B cell (primary cell): ENCODE measurements around the gene SYTL2. TPM values are rescaled to one million over a fixed set of nuclear protein-coding genes. Genes with fewer than 3 reads are reported as not detected.

Experiments
- ATAC-seq: fragments of 200-7000 bp; cut with Tn5 transposase; one replicate; pipeline ENCODE4 v1.10.0; 2021; ENCODE audit warnings: low read depth, mild to moderate bottlenecking, moderate number of reproducible peaks, moderate library complexity
- CTCF ChIA-PET: fragments of 350-600 bp; sonication (Branson Sonifier 250); formaldehyde crosslinking; loops from one replicate; lab custom pipeline; 2021; ENCODE audit warnings: antibody characterized with exemption, inconsistent platforms; lab: Charles Lee
- POLR2A ChIA-PET: fragments of 350-600 bp; sonication (Branson Sonifier 250); formaldehyde crosslinking; loops from one replicate; lab custom pipeline; 2021; ENCODE audit warnings: antibody characterized with exemption; lab: Charles Lee
- DNase-seq: peaks from one replicate; pipeline ENCODE4 v3.0.0; 2013
- H2AFZ ChIP-seq: 2 replicates; pipeline ENCODE4 v1.6.1; 2012; ENCODE audit warnings: mild to moderate bottlenecking, low read depth, low read length; ENCODE audit not compliant: insufficient read depth, poor library complexity, severe bottlenecking
- H3K27ac ChIP-seq, 2 donors: 1 replicate in 1 of 2; 2 replicates in 1 of 2; pipeline ENCODE4 v1.5.1; 2012 to 2013; ENCODE audit warnings: low read length in 2 of 2, mild to moderate bottlenecking in 2 of 2, moderate library complexity in 1 of 2
- H3K27me3 ChIP-seq, 4 experiments: fragments of 200-600 bp in 1 of 4; sonication (generic) in 1 of 4; replicated peaks in 1 of 4; 1 replicate in 2 of 4; 2 replicates in 2 of 4; pipeline versions ENCODE4 v1.6.1 to v1.7.0; 2013 to 2016; ENCODE audit warnings: low read length in 3 of 4, mild to moderate bottlenecking in 2 of 4, mixed read lengths in 1 of 4, moderate library complexity in 1 of 4; ENCODE audit not compliant: insufficient read depth in 4 of 4, control insufficient read depth in 3 of 4; ENCODE audit errors: control extremely low read depth in 1 of 4
- H3K36me3 ChIP-seq, 2 experiments: replicated peaks in 1 of 2; 1 replicate in 1 of 2; 2 replicates in 1 of 2; pipeline versions ENCODE4 v1.6.1 to v1.7.1; 2013; ENCODE audit warnings: low read length in 1 of 2; ENCODE audit not compliant: insufficient read depth in 2 of 2, control insufficient read depth in 1 of 2; ENCODE audit errors: control extremely low read depth in 1 of 2, extremely low read depth in 1 of 2
- H3K4me1 ChIP-seq, 2 donors: fragments of 200-600 bp in 1 of 2; sonication (generic) in 1 of 2; 1 replicate in 1 of 2; 2 replicates in 1 of 2; pipeline versions ENCODE4 v1.5.1 to v1.6.1; 2013 to 2017; ENCODE audit warnings: low read length in 2 of 2; ENCODE audit not compliant: control insufficient read depth in 2 of 2, insufficient read depth in 2 of 2
- H3K4me2 ChIP-seq: replicated peaks from 2 replicates; pipeline ENCODE3; 2012; ENCODE audit warnings: mild to moderate bottlenecking, low read depth, low read length; ENCODE audit not compliant: poor library complexity, severe bottlenecking
- H3K4me3 ChIP-seq, 5 experiments: fragments of 200-600 bp in 1 of 5; sonication (generic) in 1 of 5; 1 replicate in 3 of 5; 2 replicates in 2 of 5; pipeline versions ENCODE4 v1.5.1 to v1.7.0; 2011 to 2016; ENCODE audit warnings: low read length in 4 of 5, mild to moderate bottlenecking in 4 of 5, low read depth in 2 of 5, control low read depth in 1 of 5, moderate library complexity in 1 of 5; ENCODE audit not compliant: insufficient read depth in 1 of 5; ENCODE audit errors: control extremely low read depth in 1 of 5, extremely low read depth in 1 of 5
- H3K79me2 ChIP-seq: fragments of 200-600 bp; sonication (generic); one replicate; pipeline ENCODE4 v1.6.0; 2016; ENCODE audit warnings: low read length; ENCODE audit not compliant: control insufficient read depth, insufficient read depth
- H3K9ac ChIP-seq: fragments of 200-600 bp; sonication (generic); 2 replicates; pipeline ENCODE4 v1.6.1; 2017; ENCODE audit warnings: mild to moderate bottlenecking, low read length, moderate library complexity
- H3K9me3 ChIP-seq, 3 donors: one replicate each; pipeline versions ENCODE4 v1.6.1 to v1.7.1; 2013; ENCODE audit warnings: low read length in 2 of 3; ENCODE audit not compliant: control insufficient read depth in 2 of 3, insufficient read depth in 1 of 3; ENCODE audit errors: control extremely low read depth in 1 of 3
- H4K20me1 ChIP-seq: 2 replicates; pipeline ENCODE4 v1.6.0; 2012; ENCODE audit warnings: mild to moderate bottlenecking, low read length; ENCODE audit not compliant: insufficient read depth, control insufficient read depth, poor library complexity, severe bottlenecking
- H3K27ac Mint-ChIP-seq: one replicate; pipeline ENCODE4 v1.8.0; 2021; ENCODE audit warnings: mixed read lengths
- H3K27me3 Mint-ChIP-seq: one replicate; pipeline ENCODE4 v1.8.0; 2021; ENCODE audit warnings: mixed read lengths
- H3K4me1 Mint-ChIP-seq: one replicate; pipeline ENCODE4 v1.8.0; 2021; ENCODE audit warnings: mixed read lengths
- H3K4me3 Mint-ChIP-seq: one replicate; pipeline ENCODE4 v1.8.0; 2021; ENCODE audit warnings: mixed read lengths
- H3K9me3 Mint-ChIP-seq: one replicate; pipeline ENCODE4 v1.8.0; 2022; ENCODE audit warnings: mixed read lengths; ENCODE audit not compliant: insufficient read depth
- EZH2 ChIP-seq: IDR thresholded peaks from 2 replicates; pipeline ENCODE4 v1.6.1; 2012; ENCODE audit warnings: borderline replicate concordance, low read depth, mild to moderate bottlenecking, moderate library complexity, low read length; ENCODE audit not compliant: insufficient read depth, poor library complexity, severe bottlenecking
- WGBS: methylation state at CpG from one replicate; pipeline ENCODE4 v1.1.5; 2013; ENCODE audit warnings: missing lambda C conversion rate; ENCODE audit not compliant: insufficient coverage; 5-methylcytosine and 5-hydroxymethylcytosine counted together
- intact Hi-C: fragments of 100-400 bp; cut with micrococcal nuclease; formaldehyde crosslinking; loops from one replicate; pipeline ENCODE4 v1.10.0; 2022
- polyA plus RNA-seq: library from polyadenylated mRNA; depleted of rRNA; stranded (reverse); fragments of >200 nt; gene quantifications from 2 replicates; pipeline ENCODE4 v1.2.3, GENCODE V29; 2012
- total RNA-seq, 2 donors: library from RNA; stranded (reverse); fragments of 120-200 nt in 1 of 2; gene quantifications; 1 replicate in 1 of 2; 2 replicates in 1 of 2; pipeline versions ENCODE4 v1.2.3 to v1.2.4, GENCODE V29; 2013 to 2022
- TF ChIP-seq, protein P1 (sequence below): fragments of 200-600 bp; IDR thresholded peaks from one replicate; pipeline ENCODE4 v1.8.0; 2022; ENCODE audit warnings: antibody characterized with exemption, mild to moderate bottlenecking

SYTL2 gene
- total and polyA plus RNA-seq, 2 donors (not counting 1 experiment from before 2014, with no cell fraction given), result 0.86 to 2.9 TPM

DNA sequence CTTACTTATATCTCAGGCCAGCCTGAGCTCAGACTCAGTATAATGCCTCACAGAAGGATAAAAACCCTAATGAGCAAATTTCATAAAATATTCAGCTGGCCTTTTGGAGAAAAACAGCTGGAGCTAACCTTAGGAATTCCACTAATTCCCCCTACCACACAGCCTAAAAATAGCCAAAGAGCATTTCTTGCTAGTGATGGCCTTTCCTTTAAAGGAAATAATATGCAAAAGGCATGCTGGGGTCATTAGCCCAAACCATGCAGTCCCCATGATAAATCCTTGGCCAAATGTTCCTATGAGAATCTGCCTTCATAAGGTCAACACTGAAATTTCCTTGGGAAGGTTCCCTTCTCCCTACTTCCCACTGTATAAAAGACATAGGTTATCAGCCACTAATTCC, 38.2 kb downstream of the SYTL2 start:
- Mint-ChIP-seq H3K27me3 (no peaks in the 10 kb centered on the region), H3K4me1 (no peaks in the 10 kb centered on the region), H3K4me3 (no peak overlapping the region), H3K9me3 (no peaks in the 10 kb centered on the region), H3K27ac (no peak overlapping the region)
- no peaks in the 10 kb centered on the region for H3K9me3 ChIP-seq
- intact Hi-C loops, result no loop called here
- no peak overlapping the region for H3K9ac ChIP-seq
- TF ChIP-seq, protein P1, sequence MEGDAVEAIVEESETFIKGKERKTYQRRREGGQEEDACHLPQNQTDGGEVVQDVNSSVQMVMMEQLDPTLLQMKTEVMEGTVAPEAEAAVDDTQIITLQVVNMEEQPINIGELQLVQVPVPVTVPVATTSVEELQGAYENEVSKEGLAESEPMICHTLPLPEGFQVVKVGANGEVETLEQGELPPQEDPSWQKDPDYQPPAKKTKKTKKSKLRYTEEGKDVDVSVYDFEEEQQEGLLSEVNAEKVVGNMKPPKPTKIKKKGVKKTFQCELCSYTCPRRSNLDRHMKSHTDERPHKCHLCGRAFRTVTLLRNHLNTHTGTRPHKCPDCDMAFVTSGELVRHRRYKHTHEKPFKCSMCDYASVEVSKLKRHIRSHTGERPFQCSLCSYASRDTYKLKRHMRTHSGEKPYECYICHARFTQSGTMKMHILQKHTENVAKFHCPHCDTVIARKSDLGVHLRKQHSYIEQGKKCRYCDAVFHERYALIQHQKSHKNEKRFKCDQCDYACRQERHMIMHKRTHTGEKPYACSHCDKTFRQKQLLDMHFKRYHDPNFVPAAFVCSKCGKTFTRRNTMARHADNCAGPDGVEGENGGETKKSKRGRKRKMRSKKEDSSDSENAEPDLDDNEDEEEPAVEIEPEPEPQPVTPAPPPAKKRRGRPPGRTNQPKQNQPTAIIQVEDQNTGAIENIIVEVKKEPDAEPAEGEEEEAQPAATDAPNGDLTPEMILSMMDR, result no peak
- TF ChIP-seq EZH2, result no peak
- H3K79me2 ChIP-seq, result no peaks in the 10 kb centered on the region
- H3K27ac ChIP-seq, result no peak overlapping the region
- ATAC-seq, result no peak
- CTCF ChIA-PET, result no interaction called here
- no peak overlapping the region for H2AFZ ChIP-seq
- no peaks in the 10 kb centered on the region for H4K20me1 ChIP-seq
- POLR2A ChIA-PET, result no interaction called here
- no peak overlapping the region for H3K4me3 ChIP-seq
- H3K36me3 ChIP-seq, result no peaks in the 10 kb centered on the region
- no peaks in the 10 kb centered on the region for H3K4me1 ChIP-seq
- H3K27me3 ChIP-seq, result no peaks in the 10 kb centered on the region
- H3K4me2 ChIP-seq, result no peak overlapping the region
- DNase-seq, result no peak

DNA sequence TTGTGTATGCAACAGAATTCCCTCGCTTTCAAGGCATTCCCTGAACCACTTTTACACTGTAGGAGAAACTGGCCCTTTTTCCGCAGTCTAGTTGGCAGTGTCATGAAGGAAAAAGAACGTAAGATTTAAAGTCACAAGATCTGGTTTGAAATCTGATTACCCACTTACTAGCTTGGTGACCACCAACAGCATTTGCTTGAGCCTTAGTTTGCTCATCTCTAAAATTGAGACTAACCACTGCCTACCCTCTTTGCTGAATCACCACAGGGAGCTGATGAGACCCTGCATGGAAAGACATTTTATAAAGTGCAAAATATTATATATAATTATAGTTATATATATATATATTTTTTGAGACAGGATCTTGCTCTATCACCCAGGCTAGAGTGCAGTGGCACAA, 39.4 kb downstream of the SYTL2 start:
- H3K9me3 Mint-ChIP-seq, result no peaks in the 10 kb centered on the region
- POLR2A ChIA-PET, result no interaction called here

More for the DNA sequence above, 39.4 kb downstream of the SYTL2 start:
- H3K4me3 ChIP-seq, result no peak overlapping the region
- H2AFZ ChIP-seq, result no peak overlapping the region
- WGBS, result 100% methylated on average over 3 of the region's 3 CpGs
- intact Hi-C loops, result no loop called here
- Mint-ChIP-seq H3K4me1 (no peaks in the 10 kb centered on the region), H3K27me3 (no peaks in the 10 kb centered on the region), H3K4me3 (no peak overlapping the region), H3K27ac (no peak overlapping the region)
- no peak overlapping the region for H3K4me2 ChIP-seq
- H3K36me3 ChIP-seq, result no peaks in the 10 kb centered on the region
- H3K4me1 ChIP-seq, result no peaks in the 10 kb centered on the region
- TF ChIP-seq, protein P1, result no peak
- no peak for TF ChIP-seq EZH2
- no peak for DNase-seq
- H3K27ac ChIP-seq, result no peak overlapping the region
- no peaks in the 10 kb centered on the region for H3K9me3 ChIP-seq
- no peaks in the 10 kb centered on the region for H3K79me2 ChIP-seq
- ATAC-seq, result no peak
- H4K20me1 ChIP-seq, result no peaks in the 10 kb centered on the region
- CTCF ChIA-PET, result no interaction called here
- no peaks in the 10 kb centered on the region for H3K27me3 ChIP-seq
- H3K9ac ChIP-seq, result no peak overlapping the region
